Parathyroid adenoma (tissue), 2 donors: Measurements from ENCODE around the gene CYGB.
"Not testable (repeated sequence)": the region's sequence is repeated elsewhere in the genome, so short reads cannot be mapped to it uniquely, and the experiment has no call there.

ENCODE experiments used
- H2AFZ ChIP-seq: fragments of 300-600 bp; sonication (generic); one replicate; pipeline ENCODE4 v1.7.0; 2017; ENCODE audit warnings: antibody characterized with exemption, mild to moderate bottlenecking
- H3K27ac ChIP-seq: fragments of 300-600 bp; sonication (generic); one replicate; pipeline ENCODE4 v1.7.0; 2017
- H3K27me3 ChIP-seq: fragments of 300-600 bp; sonication (generic); one replicate; pipeline ENCODE4 v1.7.0; 2017; ENCODE audit warnings: low read length; ENCODE audit not compliant: control insufficient read depth, insufficient read depth
- H3K36me3 ChIP-seq: fragments of 300-600 bp; sonication (generic); one replicate; pipeline ENCODE4 v1.7.0; 2017; ENCODE audit warnings: low read length; ENCODE audit not compliant: control insufficient read depth, insufficient read depth
- H3K4me1 ChIP-seq: fragments of 300-600 bp; sonication (generic); one replicate; pipeline ENCODE4 v1.7.0; 2017; ENCODE audit warnings: control low read depth
- H3K4me2 ChIP-seq: fragments of 300-600 bp; sonication (generic); one replicate; pipeline ENCODE4 v1.7.0; 2017; ENCODE audit warnings: low read length
- H3K4me3 ChIP-seq: fragments of 300-600 bp; sonication (generic); one replicate; pipeline ENCODE4 v1.7.0; 2017; ENCODE audit warnings: low read depth, low read length
- H3K79me2 ChIP-seq: fragments of 300-600 bp; sonication (generic); one replicate; pipeline ENCODE4 v1.7.0; 2017; ENCODE audit warnings: control low read depth
- H3K9ac ChIP-seq: fragments of 300-600 bp; sonication (generic); one replicate; pipeline ENCODE4 v1.7.0; 2017; ENCODE audit warnings: mild to moderate bottlenecking
- H3K9me3 ChIP-seq: fragments of 300-600 bp; sonication (generic); one replicate; pipeline ENCODE4 v1.7.0; 2017; ENCODE audit warnings: low read length; ENCODE audit not compliant: control insufficient read depth
- TF ChIP-seq, protein P1 (sequence below): fragments of 300-600 bp; sonication (generic); IDR thresholded peaks from one replicate; pipeline ENCODE4 v1.7.0; 2017; ENCODE audit warnings: antibody characterized with exemption, mild to moderate bottlenecking
- donor health status: primary hyperparathyroidism.

Gene CYGB

DNA sequence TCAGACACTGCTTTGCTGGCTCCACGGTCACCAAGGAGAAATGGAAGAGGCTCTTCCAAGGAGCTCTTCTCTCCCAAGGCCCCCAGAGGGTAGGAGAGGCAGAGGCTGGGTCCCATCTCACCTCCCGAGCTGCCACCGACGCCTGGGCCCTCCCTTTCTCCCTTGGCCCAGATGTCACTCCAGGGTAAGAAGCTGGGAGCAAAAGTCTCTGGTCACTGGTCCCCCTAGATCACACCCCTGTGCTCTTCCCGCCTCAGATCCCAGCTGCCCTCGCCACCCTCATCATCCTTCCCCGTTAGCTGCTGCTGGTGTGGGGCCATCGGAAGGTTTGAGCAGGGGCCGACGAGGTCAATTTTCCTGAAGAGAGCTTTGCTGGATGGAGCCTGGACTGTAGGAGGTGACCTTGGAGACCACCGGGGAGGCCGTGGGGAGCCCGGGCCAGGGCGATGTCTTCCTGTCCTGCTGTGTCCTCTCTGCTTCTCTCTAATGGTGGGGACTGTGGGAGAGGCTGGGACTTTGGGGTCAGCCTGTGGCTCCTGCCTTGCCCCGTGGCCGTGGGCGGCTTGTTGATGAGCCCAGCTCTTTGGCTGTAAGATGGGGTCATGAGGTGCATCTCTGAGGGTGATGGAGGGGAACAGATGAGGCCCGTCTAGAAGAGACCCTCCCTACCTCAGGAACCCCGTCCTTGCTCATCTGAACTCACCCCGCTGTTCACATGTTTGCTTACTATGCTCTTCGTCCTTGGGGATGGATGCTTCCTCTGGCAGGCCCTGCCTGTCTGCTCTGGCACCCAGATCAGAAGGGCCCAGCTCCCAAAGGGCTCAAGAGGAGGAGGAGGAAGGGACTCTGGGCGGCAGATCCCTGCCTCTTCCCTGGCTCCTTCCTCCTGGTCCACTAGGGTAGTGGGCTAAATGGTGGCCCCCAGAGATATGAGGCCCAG lies 24.9 kb downstream of the CYGB start:
- Histone ChIP-seq H3K9me3 (no peaks in the 10 kb centered on the region), H3K36me3 (no peaks in the 10 kb centered on the region), H3K4me3 (no peak overlapping the region), H3K9ac (no peak overlapping the region), H3K27ac (no peak overlapping the region), H3K27me3 (no peaks in the 10 kb centered on the region), H3K79me2 (no peaks in the 10 kb centered on the region), H3K4me1 (no peaks in the 10 kb centered on the region), H2AFZ (peak overlapping the region; percentile 34), H3K4me2 (no peak overlapping the region)
- TF ChIP-seq, protein P1, sequence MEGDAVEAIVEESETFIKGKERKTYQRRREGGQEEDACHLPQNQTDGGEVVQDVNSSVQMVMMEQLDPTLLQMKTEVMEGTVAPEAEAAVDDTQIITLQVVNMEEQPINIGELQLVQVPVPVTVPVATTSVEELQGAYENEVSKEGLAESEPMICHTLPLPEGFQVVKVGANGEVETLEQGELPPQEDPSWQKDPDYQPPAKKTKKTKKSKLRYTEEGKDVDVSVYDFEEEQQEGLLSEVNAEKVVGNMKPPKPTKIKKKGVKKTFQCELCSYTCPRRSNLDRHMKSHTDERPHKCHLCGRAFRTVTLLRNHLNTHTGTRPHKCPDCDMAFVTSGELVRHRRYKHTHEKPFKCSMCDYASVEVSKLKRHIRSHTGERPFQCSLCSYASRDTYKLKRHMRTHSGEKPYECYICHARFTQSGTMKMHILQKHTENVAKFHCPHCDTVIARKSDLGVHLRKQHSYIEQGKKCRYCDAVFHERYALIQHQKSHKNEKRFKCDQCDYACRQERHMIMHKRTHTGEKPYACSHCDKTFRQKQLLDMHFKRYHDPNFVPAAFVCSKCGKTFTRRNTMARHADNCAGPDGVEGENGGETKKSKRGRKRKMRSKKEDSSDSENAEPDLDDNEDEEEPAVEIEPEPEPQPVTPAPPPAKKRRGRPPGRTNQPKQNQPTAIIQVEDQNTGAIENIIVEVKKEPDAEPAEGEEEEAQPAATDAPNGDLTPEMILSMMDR: no peak

DNA sequence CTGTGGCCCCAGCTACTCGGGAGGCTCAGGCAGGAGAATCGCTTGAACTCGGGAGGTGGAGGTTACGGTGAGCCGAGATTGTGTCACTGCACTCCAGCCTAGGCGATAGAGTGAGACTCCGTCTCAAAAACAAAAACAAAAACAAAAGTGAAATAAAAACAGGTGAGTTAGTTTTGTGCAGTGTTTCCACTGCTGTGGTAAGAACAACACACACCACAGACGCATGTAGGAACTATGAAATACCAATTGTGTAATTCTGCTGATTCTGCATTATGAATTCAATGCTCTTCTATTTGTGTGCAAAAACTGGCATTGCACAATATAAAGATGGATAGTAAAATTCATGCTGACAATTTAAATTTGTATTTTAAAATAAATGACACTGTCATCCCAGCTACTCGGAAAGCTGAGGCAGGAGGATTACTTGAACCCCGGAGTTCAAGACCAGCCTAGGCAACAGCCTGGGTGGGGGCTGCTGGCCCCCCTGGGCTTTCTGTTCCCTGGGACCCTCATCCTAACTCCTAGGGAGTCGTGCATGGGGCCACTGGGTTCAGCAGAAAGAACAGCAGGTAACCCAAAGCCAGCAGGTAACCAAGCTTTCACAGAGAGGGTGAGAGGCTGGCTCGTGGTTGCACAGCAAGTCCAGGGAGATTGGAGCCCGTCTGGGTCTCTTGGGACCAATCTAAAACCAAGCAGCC lies 25.7 kb downstream of the CYGB start:
- TF ChIP-seq, protein P1: no peak
- Histone ChIP-seq H3K4me2 (no peak overlapping the region), H3K36me3 (no peaks in the 10 kb centered on the region), H3K27ac (no peak overlapping the region), H3K4me3 (no peak overlapping the region), H3K4me1 (no peaks in the 10 kb centered on the region), H2AFZ (no peak overlapping the region), H3K9me3 (no peaks in the 10 kb centered on the region), H3K27me3 (no peaks in the 10 kb centered on the region), H3K9ac (no peak overlapping the region), H3K79me2 (no peaks in the 10 kb centered on the region)

DNA sequence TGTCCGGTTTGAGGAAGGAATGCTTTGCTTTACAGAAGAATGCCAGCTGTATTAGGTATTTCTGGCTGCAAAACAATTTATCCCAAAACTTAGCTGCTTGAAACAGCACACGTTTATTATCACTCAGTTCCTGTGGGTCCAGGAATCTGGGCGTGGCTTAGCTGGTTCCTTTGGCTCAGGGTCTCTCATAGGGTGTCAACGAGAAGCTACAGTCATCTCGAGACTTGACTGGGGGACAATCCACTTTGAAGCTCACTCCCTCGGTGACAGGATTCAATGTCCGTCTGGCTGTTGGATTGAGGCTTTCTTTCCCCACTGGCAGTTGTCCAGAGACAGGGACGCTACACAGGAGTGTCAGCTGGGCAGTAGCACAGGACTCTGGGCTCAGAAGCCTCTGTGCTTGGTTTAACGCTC lies 26.7 kb downstream of the CYGB start:
- H3K27ac ChIP-seq: no peak overlapping the region
- H3K27me3 ChIP-seq: no peaks in the 10 kb centered on the region
- no peak overlapping the region for H3K4me2 ChIP-seq
- TF ChIP-seq, protein P1: no peak
- no peaks in the 10 kb centered on the region for H3K4me1 ChIP-seq
- H3K4me3 ChIP-seq: no peak overlapping the region
- no peaks in the 10 kb centered on the region for H3K36me3 ChIP-seq
- H3K79me2 ChIP-seq: no peaks in the 10 kb centered on the region
- no peak overlapping the region for H3K9ac ChIP-seq
- H3K9me3 ChIP-seq: no peaks in the 10 kb centered on the region
- no peak overlapping the region for H2AFZ ChIP-seq

DNA sequence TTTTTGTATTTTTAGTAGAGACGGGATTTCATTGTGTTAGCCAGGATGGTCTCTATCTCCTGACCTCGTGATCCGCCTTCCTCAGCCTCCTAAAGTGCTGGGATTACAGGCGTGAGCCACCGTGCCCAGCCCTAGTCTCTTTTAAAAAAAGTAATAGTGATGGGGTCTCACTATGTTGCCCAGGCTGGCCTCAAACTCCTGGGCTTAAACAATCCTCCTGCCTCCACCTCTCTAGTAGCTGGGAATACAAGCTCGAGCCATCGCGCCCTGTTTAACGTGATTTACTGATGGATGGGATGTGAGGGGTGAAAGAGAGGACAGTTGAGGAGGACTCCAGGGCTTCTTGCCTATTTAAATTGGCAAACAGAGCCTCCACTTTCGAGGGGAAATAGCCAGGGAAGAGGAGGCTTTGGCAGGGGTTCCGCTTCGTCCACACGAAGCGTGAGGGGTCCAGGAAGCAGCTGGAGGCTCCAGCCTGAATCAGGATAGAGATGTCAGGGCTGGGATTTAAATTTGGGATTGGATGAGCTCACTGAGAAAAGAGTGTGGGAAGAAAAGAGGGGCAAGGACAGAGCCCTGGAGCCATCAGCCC lies 28.9 kb downstream of the CYGB start:
- not testable (repeated sequence) for H3K36me3 ChIP-seq, H3K4me2 ChIP-seq, H3K27ac ChIP-seq, H3K79me2 ChIP-seq, H3K4me3 ChIP-seq, H3K9me3 ChIP-seq, H3K27me3 ChIP-seq, H3K4me1 ChIP-seq, H2AFZ ChIP-seq, H3K9ac ChIP-seq
